ENCODE measurements around the gene BEX5.
"Not testable (repeated sequence)": the region's sequence is repeated elsewhere in the genome, so short reads cannot be mapped to it uniquely, and the experiment has no call there.

The BEX5 gene

GRCh38 chrX:102155806-102156179 lies at the start of gene BEX5:
TSS of gene BEX5 (minus strand) at chrX:102155977. CDS start at chrX:102154265, 1,712 bp downstream.
- peak; percentile 16 for DNase-seq (ENCODE audit: low spot score)

GRCh38 chrX:102185967-102186720 lies 30.4 kb upstream of the BEX5 start:
- no peak for DNase-seq (ENCODE audit: low spot score)

GRCh38 chrX:102154900-102155805 lies 624 bp downstream of the BEX5 start:
- DNase-seq (ENCODE audit: low spot score) = no peak

DNA sequence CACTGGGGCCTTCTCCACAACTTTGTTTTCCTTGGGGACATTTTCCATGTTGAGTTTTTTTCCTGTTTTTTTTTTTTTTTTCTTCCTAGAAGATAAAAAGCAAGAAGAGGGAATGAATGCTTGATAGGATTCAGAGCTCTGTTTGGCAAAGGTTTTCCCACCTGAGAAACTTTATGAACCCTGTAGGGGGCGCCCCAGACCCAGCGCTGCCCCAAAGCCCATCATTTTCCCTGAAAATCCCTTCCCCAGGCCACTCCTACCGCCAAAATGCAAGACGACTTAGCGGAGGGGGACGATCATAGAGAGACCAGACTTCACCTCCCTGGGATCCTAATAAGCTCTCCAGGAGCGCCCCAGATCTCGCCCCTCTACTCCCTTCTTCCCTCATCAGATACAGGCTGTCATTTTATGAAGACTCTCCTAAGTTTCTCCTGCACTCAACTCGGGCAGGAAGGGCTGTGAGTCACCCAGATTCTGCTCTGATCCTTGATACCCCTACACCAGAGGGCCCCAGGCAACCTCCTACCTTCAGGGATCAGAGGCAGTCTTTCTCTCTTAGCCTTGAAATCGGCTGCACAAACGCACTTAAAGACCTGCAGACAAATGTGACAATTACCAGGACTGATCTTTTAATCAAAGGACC lies 1.4 kb downstream of the BEX5 start:
- no peak for DNase-seq (ENCODE audit: low spot score)

- DNase-seq (ENCODE audit: low spot score) = not testable (repeated sequence)
These were observed 13.5 kb downstream of the BEX5 start, which contains the start of gene TCEAL6 for GRCh38 chrX:102142274-102142673. TSS of gene TCEAL6 (minus strand) at chrX:102142481.

DNA sequence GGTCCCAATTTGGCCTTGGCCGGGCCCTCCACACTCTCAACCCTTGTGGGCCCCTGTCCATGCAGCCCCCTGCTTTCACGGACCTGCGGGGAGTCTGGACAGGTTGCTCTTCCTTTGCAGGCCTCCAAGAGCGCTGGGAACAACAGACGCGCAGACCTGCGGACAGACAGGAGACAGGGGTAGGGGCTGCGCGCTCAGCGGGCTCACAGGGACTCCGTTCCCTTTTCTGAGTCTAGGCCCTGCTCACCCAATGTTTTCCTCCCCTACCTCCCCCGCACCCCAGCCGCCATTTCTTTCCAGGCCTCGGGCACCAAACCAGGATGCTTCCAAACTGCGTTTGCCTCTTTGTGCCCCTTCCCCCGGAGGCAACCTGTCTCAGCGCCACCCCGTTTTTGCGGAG lies 14.1 kb downstream of the BEX5 start:
- not testable (repeated sequence) for DNase-seq (ENCODE audit: low spot score)

DNA sequence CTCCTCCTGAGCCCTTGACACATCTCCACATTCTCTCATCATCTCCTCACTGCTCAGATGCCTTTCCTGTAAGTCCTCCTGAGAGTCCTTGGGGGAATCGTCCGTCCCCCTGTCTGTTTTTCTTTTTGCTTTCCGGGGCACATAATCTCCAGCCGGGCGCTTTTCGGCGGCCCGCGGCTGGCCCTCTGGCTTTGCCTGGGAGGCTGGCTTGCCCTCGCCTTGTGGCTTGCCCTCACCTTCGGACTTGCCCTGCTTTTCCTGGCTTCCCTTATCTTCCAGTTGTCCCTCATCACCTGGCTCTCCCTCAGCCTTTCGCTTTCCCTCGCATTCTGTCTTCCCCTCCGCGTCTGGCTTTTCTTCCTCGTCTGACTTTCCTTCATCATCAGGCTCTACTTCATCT lies 14.9 kb downstream of the BEX5 start:
- DNase-seq (ENCODE audit: low spot score) = not testable (repeated sequence)

- no peak for DNase-seq (ENCODE audit: low spot score)
These were observed 17.7 kb downstream of the BEX5 start for GRCh38 chrX:102138064-102138463.

- DNase-seq (ENCODE audit: low spot score) = no peak
These were observed 26.3 kb downstream of the BEX5 start for GRCh38 chrX:102129473-102129872.

DNA sequence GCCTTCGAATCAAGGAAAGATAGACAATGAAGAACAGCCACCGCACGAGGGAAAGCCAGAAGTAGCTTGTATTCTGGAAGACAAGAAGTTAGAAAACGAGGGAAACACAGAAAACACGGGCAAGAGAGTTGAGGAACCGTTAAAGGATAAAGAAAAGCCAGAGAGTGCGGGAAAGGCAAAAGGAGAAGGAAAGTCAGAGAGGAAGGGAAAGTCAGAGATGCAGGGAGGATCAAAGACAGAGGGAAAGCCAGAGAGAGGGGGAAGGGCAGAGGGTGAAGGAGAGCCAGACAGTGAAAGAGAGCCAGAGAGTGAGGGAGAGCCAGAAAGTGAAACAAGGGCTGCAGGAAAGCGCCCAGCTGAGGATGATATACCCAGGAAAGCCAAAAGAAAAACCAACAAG lies 28.9 kb downstream of the BEX5 start:
- DNase-seq (ENCODE audit: low spot score) = no peak

DNA sequence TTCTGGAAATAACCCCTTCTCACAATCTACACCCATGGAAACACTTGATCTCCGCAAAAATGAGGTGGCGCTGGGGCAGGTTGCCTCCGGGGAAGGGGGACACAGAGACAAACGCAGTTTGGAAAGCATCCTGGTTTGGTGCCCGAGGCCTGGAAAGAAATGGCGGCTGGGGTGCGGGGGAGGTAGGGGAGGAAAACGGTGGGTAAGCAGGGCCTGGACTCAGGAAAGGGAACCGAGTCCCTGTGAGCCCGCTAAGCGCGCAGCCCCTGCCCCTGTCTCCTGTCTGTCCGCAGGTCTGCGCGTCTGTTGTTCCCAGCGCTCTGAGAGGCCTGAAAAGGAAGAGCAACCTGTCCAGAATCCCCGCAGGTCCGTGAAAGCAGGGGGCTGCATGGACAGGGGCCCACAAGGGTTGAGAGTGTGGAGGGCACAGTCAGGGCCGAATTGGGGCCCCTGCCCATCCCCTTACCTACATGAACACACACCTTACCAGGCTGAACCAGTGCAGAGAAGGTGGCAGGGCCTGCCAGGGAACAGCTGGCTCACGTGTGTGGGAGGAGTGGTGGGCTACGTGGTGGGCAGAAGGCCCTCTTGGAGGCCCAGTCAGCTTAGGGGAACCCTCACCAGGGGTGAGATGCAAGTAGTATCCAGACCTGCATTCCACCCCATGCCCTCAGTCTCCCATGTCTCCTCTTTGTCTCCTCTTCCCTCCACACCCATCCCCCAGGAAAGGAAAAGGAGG lies 29.5 kb downstream of the BEX5 start:
- not testable (repeated sequence) for DNase-seq (ENCODE audit: low spot score)

GRCh38 chrX:102125436-102125835 lies 30.3 kb downstream of the BEX5 start, which contains the start of gene TCEAL2:
TSS of gene TCEAL2 (plus strand) at chrX:102125679. CDS start at chrX:102126831, 1,152 bp downstream.
- DNase-seq (ENCODE audit: low spot score) = not testable (repeated sequence)

- DNase-seq (ENCODE audit: low spot score) = not testable (repeated sequence)
These were observed 30.8 kb downstream of the BEX5 start for GRCh38 chrX:102125014-102125413.

GRCh38 chrX:102115748-102116147 lies 40.0 kb downstream of the BEX5 start:
- DNase-seq (ENCODE audit: low spot score) = no peak

DNA sequence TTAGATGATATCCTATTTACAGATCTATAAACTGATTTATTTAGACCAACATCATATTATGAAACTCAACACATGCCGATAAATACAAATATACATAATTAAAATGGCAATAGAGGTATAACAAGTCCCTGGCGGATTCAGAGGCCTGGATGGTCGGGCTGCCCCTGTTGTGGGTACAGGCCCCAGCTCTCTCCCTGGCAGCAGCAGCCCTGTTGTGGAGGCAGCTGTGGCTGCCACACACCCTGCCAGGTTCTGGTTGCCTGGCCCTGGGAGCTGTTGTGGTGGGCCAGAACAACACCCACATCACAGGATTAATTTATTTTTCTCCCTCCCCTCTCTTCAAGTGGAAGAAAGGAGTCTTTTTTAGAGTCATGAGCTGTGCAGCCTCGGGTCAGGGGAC lies 42.4 kb downstream of the BEX5 start:
- no peak for DNase-seq (ENCODE audit: low spot score)

Data from AG20443 (cell line).